ENCODE results near the gene MVB12B.

Gene MVB12B

DNA sequence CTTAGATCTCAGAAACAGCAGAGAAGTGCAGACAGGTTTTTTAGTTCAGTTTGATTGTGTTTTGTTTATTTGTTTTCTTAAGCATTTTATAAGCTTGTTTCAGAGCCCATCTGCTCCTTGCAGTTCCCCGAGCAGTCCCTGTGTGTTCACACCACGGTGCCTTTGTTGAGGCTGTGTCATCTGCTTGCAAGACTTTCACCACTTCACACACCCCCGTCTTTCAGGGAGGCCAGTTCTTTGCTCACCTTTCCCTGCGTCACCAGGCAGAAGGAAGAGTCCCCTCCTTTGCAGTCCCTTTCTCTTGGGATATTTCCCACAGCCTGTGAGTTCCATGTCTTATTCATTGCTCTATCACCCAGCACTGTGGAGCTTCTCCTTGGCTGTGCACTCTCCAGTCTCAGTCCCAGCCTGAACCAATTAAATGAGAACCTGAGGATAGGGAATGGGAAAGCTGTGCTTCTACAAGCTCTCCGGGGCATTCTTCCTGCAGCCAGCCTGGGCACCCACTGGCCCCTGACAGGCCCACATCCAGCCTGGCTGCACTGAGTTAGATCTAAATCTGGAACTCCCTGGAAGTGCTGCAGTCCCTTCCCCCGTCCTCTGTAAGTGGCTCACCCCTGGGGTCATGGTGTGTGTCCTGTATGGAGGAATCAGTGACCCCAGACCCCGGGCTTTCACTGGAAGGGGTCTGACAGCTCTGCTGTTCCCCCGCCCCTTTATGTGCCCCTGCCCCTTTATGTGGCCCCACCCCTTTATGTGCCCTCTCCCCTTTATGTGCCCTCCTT lies 5.5 kb downstream of the MVB12B start:
- no peak for DNase-seq (ENCODE audit: low read depth)

DNA sequence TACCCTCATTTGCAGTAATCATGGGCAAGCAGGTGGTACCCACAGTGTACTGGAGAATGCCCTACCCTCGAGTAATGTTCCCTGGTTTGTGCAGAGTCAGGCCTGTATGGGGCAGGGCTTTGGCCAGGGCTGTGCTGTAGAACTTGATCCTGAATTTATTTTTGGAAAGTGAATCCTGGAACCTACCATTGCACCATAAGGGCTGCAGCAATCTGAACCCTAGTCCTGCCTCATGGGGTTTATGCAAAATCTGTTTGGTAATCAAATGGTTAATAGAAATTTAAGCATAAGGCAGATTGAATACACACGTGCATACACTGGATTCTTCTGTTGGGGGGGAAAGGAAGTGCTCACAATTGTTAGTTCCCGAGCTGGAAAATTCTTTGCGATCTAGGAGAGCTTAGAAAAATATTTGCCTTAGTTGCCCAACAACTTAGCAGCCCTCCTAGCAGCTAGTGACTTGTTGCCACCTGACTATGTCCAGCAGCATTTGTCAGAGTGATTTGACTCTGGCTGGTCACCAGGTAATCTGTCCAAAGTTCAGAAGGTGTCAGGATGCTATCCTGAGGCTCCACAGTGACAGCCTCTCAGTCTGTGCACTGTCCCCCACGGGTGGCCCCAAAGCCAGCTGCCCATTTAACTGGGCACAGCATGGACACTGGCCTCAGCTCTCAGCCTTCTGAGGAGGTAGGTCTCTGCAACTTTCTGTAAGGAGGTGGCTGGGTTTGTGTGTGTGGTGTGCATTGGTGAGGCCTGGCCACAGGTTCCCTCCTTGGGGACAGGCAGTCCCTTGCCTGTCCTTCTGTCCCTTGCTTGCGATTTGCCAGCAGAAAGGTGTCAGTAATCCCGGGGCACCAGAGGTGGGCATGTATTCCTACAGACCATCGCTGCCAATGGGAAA lies 8.3 kb downstream of the MVB12B start:
- no peak for DNase-seq (ENCODE audit: low read depth)

DNA sequence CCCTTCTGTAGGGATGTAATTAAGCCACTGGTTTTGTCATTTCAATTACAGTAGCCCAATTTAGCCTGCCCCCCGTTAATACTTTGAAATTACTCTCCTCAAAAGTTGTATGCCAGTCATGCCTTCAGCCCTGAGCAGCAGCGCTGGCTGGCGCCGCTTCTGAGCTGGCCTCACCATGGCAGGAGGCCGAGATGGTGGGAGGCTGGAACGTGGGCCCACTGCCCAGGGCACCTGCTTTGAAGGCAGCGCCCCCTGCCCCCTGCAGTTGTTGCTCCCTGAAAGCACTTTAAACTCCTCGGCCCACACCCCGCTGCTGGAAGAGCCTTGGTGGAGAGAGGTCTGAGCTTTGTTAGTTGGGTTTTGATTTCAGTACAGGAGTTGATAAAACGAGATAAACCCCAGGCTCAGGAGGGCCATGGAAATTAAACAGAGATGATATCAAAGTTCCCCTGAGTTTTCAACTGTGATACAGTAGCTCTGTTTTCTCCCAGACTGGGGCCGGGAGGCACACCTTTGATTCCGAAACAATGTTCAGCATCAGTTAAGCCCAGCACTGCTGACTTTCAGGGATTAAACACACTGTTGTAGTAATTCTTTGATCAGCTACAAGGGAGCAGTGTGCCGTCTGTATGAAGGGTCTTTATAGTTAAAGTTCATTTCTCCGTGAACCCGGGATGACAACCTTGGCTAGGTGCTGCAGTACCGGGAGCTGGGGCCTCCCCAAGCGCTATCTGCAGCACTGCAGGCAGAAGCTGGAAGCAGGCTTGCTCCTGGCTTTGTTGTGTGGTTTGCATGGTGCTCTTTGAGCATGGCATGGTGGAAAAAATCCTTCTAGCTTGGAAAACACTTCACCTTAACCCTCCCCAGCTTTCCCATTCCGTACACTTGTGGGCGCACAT lies 9.5 kb downstream of the MVB12B start:
- no peak for DNase-seq (ENCODE audit: low read depth)

DNA sequence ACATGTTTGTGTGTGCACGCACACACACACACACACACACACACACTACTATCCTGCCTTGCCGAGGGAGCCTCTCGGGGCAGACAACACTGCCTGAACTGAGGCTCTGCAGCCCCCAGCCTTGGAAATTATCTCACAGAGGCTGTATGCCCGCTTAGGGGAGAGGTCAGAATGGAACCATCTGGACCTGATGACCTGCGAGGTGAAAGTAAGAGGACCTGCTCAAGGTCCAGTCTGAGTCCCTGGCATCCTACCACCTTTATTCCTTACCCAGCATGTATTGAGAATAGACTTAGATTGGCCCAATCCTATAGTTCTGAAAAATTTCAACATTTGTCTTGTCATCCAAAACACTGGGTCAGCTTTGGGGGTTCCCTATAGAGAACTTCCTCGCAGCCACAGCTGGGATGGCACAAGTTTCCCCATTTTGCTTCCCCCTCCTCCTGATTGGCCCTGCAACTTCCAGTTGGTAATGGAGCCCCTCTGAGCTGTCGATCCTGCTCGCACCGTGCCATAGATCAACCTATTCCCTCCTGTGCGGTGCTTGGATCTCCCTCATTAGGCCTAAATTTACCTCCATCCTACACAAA lies 10.2 kb downstream of the MVB12B start:
- no peak for DNase-seq (ENCODE audit: low read depth)

DNA sequence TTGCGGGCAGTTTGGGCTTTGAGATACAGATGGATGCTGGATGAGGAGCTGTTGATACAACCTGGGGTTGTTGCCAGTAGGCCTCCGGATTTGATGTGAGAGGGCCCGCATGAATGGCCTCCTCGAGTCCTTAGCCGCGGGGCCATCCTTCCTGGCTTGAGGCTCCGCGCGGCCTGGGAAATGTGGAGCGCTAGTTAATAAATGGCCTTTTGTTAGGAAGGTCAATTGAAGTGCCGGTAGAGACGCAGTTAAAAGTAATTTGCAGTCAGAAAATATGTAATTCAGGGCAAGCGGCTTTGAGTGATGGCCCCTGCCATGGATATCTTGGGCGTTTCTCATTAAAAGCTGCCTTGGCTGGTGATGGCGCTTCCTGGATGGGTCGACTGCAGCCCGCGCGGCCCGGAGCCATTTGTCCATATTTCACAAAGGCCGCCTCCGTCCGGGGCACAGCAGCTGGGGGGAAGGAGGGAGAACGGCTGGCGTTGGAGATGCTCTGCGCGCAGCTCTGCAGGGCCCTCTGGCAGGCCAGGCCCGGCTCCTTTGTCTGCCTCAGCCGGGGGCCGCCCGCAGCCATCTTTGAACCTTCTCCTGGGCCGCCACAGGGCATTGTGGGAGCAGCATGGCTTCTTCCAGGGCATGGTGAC lies 11.2 kb downstream of the MVB12B start:
- no peak for DNase-seq (ENCODE audit: low read depth)

DNA sequence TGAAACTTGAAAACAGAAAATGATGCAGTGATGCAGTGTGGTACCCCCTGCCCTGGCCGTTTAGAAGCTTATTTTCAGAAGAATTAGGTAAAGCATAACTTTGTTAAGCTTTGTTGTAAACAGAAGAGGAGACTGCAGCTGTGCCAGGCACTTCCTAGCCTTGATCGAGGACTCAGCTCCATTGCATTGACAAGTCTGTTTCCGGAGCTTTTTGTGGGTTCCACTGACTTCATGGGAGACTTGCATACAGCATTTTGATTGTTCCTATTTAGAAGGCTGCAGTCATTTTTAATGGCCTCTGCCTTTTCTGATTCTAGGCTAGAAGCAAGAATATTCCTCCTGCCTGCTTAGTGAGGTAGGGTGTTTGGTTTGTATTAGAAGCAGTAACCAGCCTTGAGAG lies 12.3 kb downstream of the MVB12B start:
- DNase-seq (ENCODE audit: low read depth): no peak

DNA sequence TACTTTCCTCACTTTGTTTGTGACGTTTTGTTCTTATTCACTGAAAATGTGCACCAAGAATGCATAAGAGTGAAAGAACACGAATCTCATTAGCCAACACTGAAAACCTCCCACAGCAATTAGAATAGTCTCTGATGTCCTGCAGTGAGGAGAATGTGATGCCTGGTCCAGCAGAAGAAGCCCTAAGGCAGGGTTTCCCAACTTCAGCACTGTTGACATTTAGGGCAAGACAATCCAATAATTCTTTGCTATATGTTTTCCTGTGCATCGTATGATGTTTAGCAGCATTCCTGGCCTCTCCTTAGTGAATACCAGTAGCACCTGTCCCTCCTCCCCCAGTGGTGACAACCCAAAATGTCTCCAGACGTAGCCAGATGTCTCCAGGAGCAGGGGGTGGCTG lies 14.8 kb downstream of the MVB12B start:
- no peak for DNase-seq (ENCODE audit: low read depth)

DNA sequence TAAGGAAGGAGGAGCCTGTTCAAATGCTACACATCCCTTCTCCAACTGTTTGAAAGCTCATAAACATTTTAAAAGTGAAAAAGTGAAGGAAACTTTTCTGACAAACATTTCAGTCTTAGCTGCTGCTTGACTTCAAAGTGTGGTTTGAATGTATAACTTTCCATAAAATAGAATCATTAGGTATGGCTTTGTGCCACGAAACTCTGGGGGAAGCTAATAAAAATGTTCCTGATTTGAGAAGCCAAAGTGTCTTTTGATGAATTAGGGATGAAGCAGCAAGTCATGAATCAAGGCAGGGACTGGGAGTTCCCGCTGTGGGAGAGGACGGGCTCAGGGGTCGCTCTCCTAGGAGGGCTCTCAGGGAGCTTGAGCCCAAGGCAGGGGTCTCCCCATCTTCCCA lies 15.3 kb downstream of the MVB12B start:
- no peak for DNase-seq (ENCODE audit: low read depth)

DNA sequence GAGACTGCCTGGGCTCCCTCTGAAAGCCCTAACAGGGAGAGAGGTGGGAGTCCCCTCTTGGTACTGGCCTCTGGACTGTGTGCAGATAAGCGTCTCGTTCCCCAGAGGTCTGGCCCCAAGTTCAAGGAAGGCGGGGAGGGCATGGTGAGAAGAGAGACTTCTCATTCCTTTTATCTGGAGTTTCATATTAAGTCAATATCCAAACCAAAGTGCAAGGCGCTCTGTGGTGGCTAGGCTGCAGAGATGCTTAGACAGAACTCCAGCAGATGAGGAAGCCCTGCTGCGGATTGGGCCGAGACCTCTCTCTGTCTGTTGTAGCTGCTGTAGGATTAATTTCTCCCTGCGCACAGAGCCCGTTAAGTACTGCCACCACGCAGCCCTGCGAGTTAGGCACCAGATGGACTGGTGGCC lies 16.0 kb downstream of the MVB12B start:
- DNase-seq (ENCODE audit: low read depth): no peak

DNA sequence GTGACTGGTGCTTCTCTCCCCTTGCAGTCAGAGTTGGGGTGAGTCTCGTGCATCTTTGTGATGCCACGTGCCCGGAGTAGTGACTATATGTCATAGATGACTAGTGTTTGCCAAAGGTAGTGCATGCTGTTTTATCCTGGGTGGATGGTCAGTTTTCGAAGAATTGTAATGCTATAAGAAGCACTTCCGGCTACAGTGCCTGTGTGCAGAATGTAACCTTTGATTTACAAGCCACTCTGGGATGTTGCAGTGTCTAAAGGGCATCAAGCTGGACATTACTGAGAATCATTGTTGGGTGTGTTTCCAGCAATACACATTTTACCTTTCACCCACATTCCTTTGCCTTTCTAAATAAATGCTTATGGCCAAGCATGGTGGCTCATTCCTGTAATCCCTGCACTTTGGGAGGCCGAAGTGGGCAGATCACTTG lies 16.7 kb downstream of the MVB12B start:
- no peak for DNase-seq (ENCODE audit: low read depth)

DNA sequence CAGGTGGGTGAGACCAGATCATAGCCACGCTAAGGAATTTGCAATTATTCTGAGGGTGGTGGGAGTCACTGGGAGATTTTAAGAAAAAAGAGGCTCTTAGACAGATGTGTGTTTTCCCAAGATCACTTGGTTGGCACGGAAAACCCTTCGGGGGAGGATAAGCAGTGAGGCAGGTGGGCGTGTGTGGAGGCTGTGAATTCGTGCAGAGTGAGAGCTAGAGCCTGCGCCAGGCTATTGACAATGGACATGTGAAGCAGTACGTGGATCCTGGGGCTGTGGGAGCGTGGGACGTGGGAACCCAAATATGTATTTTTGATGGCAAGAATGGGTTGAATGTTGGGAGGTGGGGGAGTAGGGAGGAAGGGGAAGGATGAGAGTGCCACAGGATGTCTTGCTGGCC lies 19.4 kb downstream of the MVB12B start:
- no peak for DNase-seq (ENCODE audit: low read depth)

DNA sequence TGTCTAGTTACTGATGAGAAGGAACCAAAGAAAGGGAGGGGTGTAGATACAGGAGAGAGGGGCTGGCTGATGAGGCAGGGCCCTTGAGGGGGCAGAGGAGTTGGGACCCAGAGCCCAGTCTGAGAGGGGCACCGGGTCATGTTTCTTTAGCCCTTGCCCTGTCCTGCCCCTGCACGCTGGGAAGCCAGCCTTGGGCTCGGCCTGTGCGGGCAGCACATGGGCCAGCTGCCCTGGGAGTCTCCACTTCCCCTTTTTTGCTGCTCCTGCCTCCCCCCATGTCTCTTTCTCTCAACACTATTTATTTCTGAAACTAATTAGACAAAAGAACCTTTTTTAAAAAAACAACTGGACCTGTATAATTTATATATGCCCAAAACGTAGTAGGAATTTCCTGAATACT lies 20.5 kb downstream of the MVB12B start:
- DNase-seq (ENCODE audit: low read depth): no peak

DNA sequence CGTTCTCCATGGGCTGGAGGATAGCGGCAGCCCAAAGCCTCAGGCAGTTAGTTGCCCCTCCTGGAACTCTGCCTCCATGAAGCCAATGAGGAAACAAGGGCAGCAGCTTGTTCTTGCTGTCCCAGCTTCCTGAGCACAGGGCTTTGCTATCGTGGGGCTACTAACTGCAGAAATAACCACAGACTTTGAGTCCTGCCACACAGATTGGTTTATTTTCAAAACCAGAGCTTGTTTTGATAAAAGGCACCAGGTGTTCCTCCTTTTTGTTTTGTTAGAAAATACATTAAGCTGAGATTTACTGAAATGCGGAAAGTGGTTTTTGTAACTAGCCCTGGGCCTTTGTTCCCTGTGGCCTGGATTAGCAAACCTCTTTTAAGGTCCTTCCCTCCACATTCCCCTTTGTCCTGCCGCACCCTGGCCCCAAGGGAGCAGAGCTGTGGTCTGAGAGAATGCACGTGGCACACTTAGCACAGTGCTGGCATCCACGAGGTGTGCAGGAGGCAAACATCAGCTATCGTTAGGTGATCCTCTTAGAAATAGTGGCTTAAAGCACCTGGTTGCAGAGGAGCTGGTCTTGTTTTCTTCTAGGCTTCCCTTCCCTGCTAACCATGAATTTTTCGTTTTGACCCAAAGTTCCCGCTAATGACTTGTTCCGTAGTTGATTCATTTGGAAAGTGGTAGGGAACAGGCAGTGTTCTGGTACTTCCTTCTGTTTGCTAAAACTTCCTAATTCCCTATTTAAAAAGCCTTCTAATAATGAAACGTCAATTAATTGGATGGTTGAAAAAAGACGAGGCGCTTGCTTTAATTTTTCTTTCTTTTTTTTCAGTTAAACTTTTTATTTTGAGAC lies 21.5 kb downstream of the MVB12B start:
- DNase-seq (ENCODE audit: low read depth): no peak

DNA sequence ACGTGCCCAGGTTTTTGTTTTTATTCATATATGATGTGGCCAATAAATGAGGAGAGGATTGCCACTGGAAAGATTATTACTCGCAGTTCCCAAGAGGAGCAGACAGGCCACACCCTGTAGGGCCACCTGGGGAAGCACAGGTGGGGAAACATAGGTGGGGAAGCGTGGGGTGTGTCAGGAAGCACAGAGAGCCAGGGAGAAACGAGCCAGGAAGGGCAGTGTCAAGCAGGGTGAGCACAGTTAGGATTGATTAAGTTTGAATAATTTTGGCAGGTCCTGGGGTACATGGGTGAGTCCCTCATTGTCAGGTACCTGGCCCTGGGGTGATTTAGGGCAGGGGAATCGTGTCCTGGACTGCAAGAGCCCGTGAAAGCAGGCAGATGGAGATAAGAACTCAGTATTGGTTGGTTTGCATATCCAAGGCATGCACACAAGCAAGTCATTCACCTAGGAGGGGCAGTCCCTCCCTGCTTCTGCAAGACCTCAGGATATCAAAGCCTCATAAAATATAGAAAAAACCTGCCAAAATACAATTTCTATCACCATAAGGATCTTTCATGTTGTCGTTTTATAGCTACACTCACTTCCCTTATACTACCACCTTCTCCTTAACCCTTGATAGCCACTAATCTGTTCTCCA lies 22.4 kb downstream of the MVB12B start:
- DNase-seq (ENCODE audit: low read depth): no peak

DNA sequence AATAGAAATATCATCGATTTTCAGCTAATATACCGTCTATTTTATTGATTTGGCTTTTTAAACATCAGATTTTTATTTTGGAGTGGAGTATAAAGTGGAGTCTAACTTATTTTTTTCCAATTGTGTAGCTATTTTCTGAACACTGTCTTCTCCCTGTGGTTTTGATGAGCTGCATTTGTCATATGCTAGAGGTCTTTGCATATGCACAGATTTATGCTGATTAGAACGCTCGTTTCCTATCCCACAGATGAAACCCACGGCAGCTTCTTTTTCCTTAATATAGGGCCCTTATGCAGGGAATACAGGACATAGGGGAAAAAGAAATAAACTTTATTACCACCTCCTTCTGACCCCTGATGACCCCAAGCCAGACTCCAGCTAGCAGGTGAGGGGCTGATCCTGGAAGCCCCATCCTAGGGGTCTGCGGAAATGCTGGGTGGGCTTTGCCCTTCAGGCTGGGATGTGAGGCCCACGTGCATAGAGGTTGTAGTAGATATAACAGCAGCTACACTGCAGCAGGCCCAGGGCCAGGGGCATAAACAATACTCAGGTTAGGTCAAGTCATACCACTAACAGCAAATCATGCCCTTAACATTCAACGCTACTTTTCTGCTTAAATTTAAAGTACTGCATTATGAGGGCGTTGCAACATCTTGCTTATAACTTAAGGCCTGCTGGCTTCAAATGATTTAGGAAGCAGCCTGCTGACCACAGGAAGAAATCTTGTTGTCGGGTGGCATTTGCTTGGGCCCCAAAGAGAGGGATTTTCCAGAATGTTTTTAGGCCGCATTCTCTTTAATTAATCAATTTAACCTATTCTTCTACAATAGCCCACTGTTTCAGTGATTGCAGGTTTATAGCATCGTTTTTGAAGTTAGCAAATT lies 28.5 kb downstream of the MVB12B start:
- DNase-seq (ENCODE audit: low read depth): no peak

DNA sequence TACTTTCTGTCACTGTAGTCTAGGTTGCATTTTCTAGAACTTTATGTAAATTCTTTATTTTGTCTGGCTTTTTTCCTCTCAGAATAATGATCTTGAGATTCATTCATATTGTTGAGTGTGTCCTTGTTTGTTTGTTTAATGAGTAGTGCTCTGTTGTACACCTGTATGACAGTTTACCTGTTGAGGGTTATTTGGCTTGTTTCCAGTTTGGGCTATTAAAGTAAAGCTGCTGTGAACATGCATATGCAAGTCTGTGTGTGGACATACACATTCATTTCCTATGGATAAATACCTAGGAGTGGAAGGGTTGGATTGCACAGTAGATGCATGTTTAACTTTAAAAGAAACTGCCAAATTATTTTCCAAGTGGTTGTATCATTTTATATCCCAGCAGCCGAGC lies 30.4 kb downstream of the MVB12B start:
- no peak for DNase-seq (ENCODE audit: low read depth)

DNA sequence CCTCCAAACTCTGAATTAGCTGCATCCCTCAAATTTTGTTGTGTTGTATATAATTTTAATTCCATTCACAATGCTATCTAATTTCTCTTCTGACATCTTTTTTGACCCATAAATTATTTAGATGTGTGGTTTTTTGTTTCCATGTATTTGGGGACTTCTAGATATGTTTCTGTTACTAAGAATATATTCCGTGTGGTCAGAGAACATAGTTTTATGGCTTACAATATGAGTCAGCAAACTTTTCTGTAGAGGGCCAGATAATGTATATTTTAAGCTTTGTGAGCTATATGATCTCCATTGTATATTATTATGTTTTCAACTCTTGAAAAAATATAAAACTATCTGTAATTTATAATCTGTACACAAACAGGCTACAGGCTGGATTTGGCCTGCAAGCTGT lies 33.4 kb downstream of the MVB12B start:
- DNase-seq (ENCODE audit: low read depth): no peak

DNA sequence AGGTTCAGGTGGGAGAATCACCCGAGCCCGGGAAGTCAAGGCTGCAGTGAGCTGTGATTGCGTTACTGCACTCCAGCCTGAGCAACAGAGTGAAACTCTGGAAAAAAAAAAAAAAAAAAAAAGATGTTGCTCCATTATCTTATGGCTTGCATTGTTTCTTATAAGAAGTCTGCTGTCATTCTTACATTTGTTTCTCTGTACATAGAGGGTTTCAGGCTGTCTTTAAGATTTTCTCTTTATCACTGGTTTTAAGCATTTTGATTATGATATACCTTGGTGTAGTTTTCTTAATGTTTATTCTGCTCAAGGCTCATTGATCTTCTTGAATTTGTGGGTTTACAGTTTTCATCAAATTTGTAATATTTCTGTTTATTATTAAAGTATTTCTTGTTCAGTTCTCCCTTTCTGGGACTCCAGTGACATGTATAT lies 35.2 kb downstream of the MVB12B start:
- no peak for DNase-seq (ENCODE audit: low read depth)

DNA sequence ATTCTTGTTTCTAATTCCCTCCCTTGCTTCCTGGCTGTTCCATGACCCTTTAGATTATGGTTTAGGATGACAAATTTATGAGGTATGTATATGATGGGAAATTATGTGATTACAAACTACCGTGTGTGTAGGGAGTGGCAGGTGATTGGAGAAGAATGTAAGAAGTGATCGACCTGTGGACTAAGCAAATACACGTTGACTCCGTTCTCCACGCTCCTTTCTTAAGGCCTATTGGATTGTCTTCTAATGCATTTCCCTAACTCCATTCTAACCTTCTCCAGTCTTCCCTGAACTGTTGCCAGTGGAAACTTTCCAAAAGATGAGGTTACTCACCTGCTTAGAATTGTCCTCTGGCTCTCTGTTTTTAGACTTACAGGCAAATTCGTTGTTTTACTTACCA lies 36.6 kb downstream of the MVB12B start:
- no peak for DNase-seq (ENCODE audit: low read depth)

Data from stimulated activated CD8-positive, alpha-beta memory T cell treated with anti-CD3 and anti-CD28 coated beads, Interleukin-12 subunit alpha, Interleukin-12 subunit beta, amount 100 ng/mL, for 4 hours (primary cell).